IMR-90 (cell line): ENCODE data around the gene HMGCS2.

ENCODE experiments used
- BHLHE40 ChIP-seq: fragments of 150-350 bp; IDR thresholded peaks from 2 replicates; pipeline ENCODE4 v1.6.1; 2016; ENCODE audit warnings: mild to moderate bottlenecking, low read depth, low read length
- CEBPB ChIP-seq: IDR thresholded peaks from 2 replicates; pipeline ENCODE4 v1.6.1; 2012; ENCODE audit warnings: low read depth, low read length, improper control_type of control experiment
- FOS ChIP-seq: fragments of 150-350 bp; IDR thresholded peaks from 2 replicates; pipeline ENCODE4 v1.6.1; 2016; ENCODE audit warnings: low read depth, low read length
- MAFK ChIP-seq: IDR thresholded peaks from 2 replicates; pipeline ENCODE4 v1.6.1; 2012; ENCODE audit warnings: low read depth, low read length, improper control_type of control experiment
- MAZ ChIP-seq: IDR thresholded peaks from 2 replicates; pipeline ENCODE4 v1.6.1; 2012; ENCODE audit warnings: low read depth, mild to moderate bottlenecking, low read length, improper control_type of control experiment, moderate library complexity, borderline replicate concordance
- POLR2A ChIP-seq: IDR thresholded peaks from 2 replicates; pipeline ENCODE4 v1.6.1; 2012; ENCODE audit warnings: mild to moderate bottlenecking, low read depth, low read length
- RAD21 ChIP-seq: IDR thresholded peaks from 2 replicates; pipeline ENCODE4 v1.6.1; 2012; ENCODE audit warnings: low read length, improper control_type of control experiment
- RFX5 ChIP-seq: IDR thresholded peaks from 2 replicates; pipeline ENCODE4 v1.8.0; 2012; ENCODE audit warnings: low read depth, mild to moderate bottlenecking, low read length, moderate library complexity
- SMC3 ChIP-seq: fragments of 150-350 bp; IDR thresholded peaks from 2 replicates; pipeline ENCODE4 v1.6.1; 2016; ENCODE audit warnings: low read depth, mild to moderate bottlenecking, antibody characterized with exemption, low read length, moderate library complexity
- TF ChIP-seq, protein P1 (sequence below): conservative IDR thresholded peaks from 2 replicates; pipeline ENCODE4 v1.5.1; 2012; ENCODE audit warnings: mild to moderate bottlenecking, low read depth, low read length, improper control_type of control experiment

DNA sequence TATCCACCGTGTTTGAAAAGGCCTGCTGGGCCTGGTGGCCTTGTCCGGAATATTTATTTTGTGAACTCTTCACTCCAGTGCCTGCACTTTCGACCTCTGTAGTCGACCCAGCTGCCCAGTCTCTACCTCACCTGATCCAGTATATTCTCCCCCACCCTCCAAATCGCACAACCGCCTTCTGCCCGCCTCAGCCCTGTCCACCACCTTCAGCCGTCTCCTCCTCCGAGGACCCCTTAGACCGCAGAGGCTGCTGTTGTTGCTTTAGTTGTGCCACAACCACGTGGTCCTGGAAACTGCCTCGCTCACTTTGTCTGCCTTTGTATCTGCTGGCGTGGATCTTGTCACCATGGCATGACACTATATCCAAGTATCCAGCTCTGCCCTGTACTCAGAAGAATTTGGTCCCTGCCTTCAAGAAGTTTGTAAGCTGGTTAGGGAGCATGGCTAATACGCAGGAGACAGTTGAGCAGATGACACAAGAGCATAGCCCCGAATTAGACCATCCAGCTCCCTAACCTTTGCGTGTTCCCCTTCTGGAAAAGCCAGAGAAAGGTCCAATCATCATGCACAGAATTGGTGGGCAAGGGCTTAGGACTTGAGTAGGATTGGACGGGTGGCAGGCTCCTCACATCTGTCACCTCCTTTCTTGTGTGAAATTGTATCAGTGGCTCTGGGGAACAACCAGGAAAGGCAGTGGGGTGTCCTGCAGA is 55.5 kb downstream of the HMGCS2 start:
- TF ChIP-seq, protein P1, sequence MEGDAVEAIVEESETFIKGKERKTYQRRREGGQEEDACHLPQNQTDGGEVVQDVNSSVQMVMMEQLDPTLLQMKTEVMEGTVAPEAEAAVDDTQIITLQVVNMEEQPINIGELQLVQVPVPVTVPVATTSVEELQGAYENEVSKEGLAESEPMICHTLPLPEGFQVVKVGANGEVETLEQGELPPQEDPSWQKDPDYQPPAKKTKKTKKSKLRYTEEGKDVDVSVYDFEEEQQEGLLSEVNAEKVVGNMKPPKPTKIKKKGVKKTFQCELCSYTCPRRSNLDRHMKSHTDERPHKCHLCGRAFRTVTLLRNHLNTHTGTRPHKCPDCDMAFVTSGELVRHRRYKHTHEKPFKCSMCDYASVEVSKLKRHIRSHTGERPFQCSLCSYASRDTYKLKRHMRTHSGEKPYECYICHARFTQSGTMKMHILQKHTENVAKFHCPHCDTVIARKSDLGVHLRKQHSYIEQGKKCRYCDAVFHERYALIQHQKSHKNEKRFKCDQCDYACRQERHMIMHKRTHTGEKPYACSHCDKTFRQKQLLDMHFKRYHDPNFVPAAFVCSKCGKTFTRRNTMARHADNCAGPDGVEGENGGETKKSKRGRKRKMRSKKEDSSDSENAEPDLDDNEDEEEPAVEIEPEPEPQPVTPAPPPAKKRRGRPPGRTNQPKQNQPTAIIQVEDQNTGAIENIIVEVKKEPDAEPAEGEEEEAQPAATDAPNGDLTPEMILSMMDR = no peak
- TF ChIP-seq MAFK (no peak), FOS (no peak), BHLHE40 (no peak), POLR2A (no peak), SMC3 (no peak), CEBPB (no peak), RAD21 (no peak), RFX5 (no peak), MAZ (no peak)
